ENCODE data around the gene AMPH.
"Not testable (repeated sequence)": the region's sequence is repeated elsewhere in the genome, so short reads cannot be mapped to it uniquely, and the experiment has no call there.

The AMPH gene

DNA sequence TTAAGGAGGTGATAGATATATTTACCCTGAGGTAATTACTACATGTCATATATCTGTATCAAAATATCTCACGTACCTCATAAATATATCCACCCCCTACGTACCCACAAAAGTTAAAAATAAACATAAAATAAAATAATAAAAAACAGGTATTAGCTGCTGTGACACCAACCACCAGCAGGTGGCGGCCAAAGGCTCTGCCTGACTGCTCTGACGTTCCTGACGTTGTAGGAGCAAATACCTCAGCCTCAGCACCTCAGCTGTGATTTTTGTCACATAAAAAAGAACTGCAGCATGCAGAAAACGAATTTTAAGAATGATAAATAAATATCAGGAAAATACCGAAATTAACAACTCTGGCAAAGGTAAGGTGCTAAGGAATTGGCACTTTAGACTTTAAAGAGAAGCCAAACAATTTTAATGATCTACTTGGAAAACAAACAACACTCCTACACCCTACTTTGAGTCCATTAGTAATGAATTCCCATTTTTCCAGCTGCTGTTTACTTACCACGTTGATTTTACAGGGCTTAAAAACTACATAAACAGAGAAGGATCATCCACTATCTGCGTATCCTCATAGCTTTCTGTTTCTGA is 232.3 kb downstream of the AMPH start:
- H3K4me1 Mint-ChIP-seq, result peaks cover 26% of the 10 kb centered on the region
- DNase-seq (ENCODE audit: low spot score in 2 of 2) (peak; percentile 44 to 53), ATAC-seq (ENCODE audit: low read depth) (peak; percentile 70)
- H3K36me3 Mint-ChIP-seq, result no peaks in the 10 kb centered on the region
- no peak overlapping the region for H3K27ac Mint-ChIP-seq
- peaks cover 2% of the 10 kb centered on the region for H3K27me3 Mint-ChIP-seq
- no peak overlapping the region for H3K4me3 Mint-ChIP-seq
- H3K9me3 Mint-ChIP-seq, result no peaks in the 10 kb centered on the region

DNA sequence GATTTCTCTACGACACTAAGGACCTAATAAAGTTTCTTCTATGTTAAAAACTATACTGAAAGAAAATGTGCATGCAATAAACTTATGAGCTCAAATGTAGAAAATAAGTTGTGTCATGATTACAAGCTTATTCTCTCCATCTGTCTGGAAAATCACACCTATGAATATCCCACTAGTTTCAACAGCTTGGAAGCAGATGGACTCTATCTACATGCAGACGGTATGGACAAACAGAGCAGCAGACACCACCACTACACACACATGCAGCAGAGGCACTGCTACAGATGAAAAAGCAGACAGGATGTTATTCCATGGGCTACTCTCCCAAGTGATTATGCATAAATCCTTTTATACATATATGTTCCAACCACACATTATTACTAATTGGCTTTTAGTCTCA is 234.3 kb downstream of the AMPH start:
- peaks cover 2% of the 10 kb centered on the region for H3K27me3 Mint-ChIP-seq
- no peaks in the 10 kb centered on the region for H3K9me3 Mint-ChIP-seq
- ATAC-seq (ENCODE audit: low read depth) (no peak), DNase-seq (ENCODE audit: low spot score in 2 of 2) (no peak)
- no peak overlapping the region for H3K27ac Mint-ChIP-seq
- no peak overlapping the region for H3K4me3 Mint-ChIP-seq
- peaks cover 27% of the 10 kb centered on the region for H3K4me1 Mint-ChIP-seq
- no peaks in the 10 kb centered on the region for H3K36me3 Mint-ChIP-seq

DNA sequence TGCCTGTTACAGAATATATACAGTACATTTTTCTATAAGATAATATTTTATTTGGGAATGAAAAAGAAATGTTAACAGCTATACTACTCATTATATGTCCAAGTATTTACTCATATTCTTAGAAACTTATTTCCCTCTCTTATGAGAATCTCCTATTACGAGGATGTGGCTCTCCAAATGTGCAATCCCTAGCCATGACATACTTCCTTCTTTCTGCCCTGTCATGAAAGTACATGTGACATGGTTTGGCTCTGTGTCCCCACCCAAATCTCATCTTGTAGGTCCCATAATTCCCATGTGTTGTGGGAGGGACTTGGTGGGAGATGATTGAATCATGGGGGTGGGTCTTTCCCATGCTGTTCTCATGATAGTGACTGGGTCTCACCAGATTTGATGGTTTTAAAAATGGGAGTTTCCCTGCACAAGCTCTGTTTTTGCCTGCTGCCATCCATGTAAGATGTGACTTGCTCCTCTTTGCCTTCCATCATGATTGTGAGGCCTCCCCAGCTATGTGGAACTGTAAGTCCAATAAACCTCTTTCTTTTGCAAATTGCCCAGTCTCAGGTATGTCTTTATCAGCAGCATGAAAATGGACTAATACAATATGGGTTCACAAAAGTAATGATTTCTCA is 235.1 kb downstream of the AMPH start:
- not testable (repeated sequence) for H3K4me3 Mint-ChIP-seq; H3K27me3 Mint-ChIP-seq; H3K36me3 Mint-ChIP-seq; H3K27ac Mint-ChIP-seq; DNase-seq (ENCODE audit: low spot score in 2 of 2); H3K9me3 Mint-ChIP-seq; ATAC-seq (ENCODE audit: low read depth)
- peaks cover 21% of the 10 kb centered on the region for H3K4me1 Mint-ChIP-seq

DNA sequence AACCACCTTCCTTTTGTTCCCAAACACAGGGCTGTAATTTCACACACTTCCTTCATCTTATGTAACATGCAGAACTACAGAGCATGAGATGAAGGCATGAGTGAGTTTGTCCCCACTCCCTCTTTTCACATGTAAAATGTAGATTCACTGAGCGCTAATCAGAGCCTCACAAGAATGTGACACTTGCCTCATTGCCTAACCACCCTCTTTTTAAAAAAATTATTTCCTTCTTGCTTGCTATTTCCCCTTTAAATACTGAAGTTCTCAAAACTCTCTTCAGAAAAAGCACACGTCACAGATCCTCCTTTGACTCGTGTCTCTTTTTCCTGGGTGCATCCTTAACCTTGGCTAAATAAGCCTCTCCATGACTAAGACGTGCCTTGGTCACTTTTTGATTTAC is 236.5 kb downstream of the AMPH start:
- H3K4me1 Mint-ChIP-seq, result peaks cover 21% of the 10 kb centered on the region
- H3K4me3 Mint-ChIP-seq, result no peak overlapping the region
- no peak overlapping the region for H3K27ac Mint-ChIP-seq
- DNase-seq (ENCODE audit: low spot score in 2 of 2), result no peak
- peaks cover 2% of the 10 kb centered on the region for H3K27me3 Mint-ChIP-seq
- peak; percentile 30 for ATAC-seq (ENCODE audit: low read depth)
- no peaks in the 10 kb centered on the region for H3K9me3 Mint-ChIP-seq
- no peaks in the 10 kb centered on the region for H3K36me3 Mint-ChIP-seq

DNA sequence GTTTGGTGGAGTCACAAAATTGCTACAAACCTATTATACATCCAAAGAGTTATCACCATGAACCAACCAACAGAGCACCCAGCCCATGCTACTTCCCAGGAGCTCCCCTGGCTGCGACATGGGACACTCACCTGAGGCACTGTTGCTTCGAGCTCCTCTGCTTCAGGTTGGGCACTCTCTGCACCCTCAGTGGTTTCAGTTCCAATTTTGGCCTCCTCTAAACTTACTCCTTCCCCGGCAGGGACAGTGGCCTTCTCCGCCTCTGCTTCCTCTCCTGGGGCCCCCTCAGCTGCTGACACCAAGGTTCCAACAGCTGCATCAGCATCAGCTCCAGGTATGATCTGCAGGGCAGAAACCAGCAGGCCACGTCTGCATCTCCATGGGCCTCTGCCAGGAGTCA is 237.3 kb downstream of the AMPH start:
- no peaks in the 10 kb centered on the region for H3K27me3 Mint-ChIP-seq
- H3K36me3 Mint-ChIP-seq, result no peaks in the 10 kb centered on the region
- DNase-seq (ENCODE audit: low spot score in 2 of 2), result peak in 1 of 2 donors; percentile 15
- no peaks in the 10 kb centered on the region for H3K9me3 Mint-ChIP-seq
- peak overlapping the region; percentile 19 for H3K27ac Mint-ChIP-seq
- peak overlapping the region; percentile 11 for H3K4me3 Mint-ChIP-seq
- ATAC-seq (ENCODE audit: low read depth), result peak; percentile 72
- H3K4me1 Mint-ChIP-seq, result peaks cover 19% of the 10 kb centered on the region

DNA sequence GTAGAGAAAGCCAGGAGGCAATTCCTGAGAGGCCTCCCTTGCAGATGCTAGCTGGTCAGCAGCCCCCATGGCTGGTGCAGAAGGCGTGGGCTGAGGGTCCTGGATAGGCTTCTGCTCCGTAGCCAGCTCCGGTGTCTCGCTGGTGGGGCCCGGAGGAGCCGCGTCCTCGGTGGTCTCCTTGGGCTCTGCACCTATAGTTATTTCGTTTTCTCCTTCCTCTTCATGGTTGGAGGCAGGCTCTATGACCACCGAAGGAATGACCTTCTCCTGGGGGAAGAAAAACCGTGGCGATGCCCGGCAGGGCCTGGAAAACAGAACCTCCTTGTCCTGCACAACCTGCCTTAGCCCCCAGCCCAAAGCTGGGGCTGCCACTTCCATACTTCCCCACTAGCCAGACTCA is 239.4 kb downstream of the AMPH start:
- Mint-ChIP-seq H3K27me3 (no peaks in the 10 kb centered on the region), H3K4me3 (no peak overlapping the region), H3K4me1 (peaks cover 16% of the 10 kb centered on the region), H3K9me3 (peaks cover 4% of the 10 kb centered on the region), H3K27ac (no peak overlapping the region), H3K36me3 (no peaks in the 10 kb centered on the region)
- ATAC-seq (ENCODE audit: low read depth) (no peak), DNase-seq (ENCODE audit: low spot score in 2 of 2) (no peak)

DNA sequence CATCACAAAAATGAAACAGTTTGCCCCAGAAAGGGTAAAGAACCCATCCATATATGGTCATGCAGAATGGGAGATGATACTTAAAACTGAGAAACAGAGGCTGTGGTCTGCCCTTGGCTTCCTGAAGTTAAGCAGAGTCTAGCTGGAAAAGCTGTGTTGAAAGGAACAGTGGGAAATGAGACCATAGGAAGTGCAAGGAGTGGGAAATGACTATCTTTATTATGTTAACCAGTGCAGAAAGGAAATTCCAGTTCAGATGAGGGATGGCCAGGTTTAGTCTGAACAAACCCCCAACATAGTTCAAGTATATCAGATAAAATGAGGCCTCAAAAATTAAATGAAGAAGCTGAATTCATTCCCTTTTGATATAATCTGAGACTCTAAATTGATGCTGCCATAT is 245.5 kb downstream of the AMPH start:
- Mint-ChIP-seq H3K4me1 (no peaks in the 10 kb centered on the region), H3K9me3 (peaks cover 4% of the 10 kb centered on the region), H3K27me3 (no peaks in the 10 kb centered on the region), H3K27ac (no peak overlapping the region), H3K36me3 (no peaks in the 10 kb centered on the region), H3K4me3 (no peak overlapping the region)
- ATAC-seq (ENCODE audit: low read depth) (no peak), DNase-seq (ENCODE audit: low spot score in 2 of 2) (no peak)

DNA sequence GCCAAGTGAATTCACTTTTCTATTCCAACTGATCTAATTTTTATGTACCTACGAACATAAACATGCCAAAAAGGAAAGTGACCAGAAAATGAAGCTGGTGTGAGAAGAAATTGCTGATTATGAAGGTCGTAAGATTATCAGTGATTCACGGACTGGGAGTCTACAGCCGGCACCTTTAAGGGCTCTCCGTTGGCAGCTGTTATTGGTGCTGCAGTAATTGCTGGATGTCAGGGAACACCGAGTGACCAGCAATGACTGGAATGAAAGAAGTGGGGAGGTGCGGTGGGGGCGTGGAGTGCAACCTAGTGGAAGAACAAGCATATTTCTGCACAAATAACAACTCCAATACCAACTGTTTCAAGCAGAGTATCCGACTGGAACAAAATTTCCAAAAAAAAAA is 247.9 kb downstream of the AMPH start:
- peaks cover 4% of the 10 kb centered on the region for H3K9me3 Mint-ChIP-seq
- H3K27me3 Mint-ChIP-seq, result no peaks in the 10 kb centered on the region
- DNase-seq (ENCODE audit: low spot score in 2 of 2), result no peak
- H3K4me1 Mint-ChIP-seq, result no peaks in the 10 kb centered on the region
- no peak overlapping the region for H3K4me3 Mint-ChIP-seq
- no peak overlapping the region for H3K27ac Mint-ChIP-seq
- H3K36me3 Mint-ChIP-seq, result peaks cover 7% of the 10 kb centered on the region
- no peak for ATAC-seq (ENCODE audit: low read depth)

DNA sequence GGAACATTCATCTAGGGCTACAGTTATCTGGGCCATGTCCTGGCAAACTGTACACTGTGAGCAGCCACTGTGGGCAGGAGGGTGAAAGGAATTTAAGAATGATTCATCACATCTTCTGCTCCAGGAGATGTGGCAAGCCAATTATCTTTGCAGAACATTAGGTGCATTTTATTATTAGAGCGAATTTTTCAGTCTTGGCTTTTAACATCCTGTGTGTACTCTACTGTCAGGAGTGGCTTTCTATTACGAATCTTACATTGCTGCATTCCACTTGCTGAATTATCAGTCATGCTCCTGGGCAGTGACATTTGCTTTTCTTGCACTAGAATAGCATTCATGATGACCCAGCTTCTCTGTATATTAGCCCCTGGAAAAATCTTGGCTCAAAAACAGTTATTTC is 248.5 kb downstream of the AMPH start:
- Mint-ChIP-seq H3K9me3 (peaks cover 4% of the 10 kb centered on the region), H3K36me3 (peaks cover 8% of the 10 kb centered on the region), H3K4me1 (no peaks in the 10 kb centered on the region), H3K27me3 (no peaks in the 10 kb centered on the region), H3K27ac (no peak overlapping the region), H3K4me3 (no peak overlapping the region)
- no peak for ATAC-seq (ENCODE audit: low read depth)
- no peak for DNase-seq (ENCODE audit: low spot score in 2 of 2)

DNA sequence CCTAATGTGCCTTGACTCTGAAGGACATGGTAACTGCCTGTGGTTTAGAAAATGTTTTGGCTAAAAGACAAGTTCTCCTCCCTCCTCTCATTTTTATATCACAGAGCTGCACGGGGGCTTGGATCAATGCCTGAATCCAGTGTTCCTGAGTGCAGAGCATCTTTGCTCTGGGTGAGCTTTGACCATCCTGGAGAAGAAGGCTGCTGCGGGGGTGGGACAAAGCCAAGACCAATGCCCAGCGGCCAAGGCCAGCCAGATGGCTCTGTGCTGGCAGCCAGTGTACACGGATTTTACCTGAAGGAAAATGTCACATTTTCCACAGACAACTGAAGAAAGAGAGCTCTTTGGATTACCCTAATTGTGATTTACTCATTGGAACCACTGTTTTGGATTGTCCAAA is 255.7 kb downstream of the AMPH start:
- Mint-ChIP-seq H3K4me3 (no peak overlapping the region), H3K4me1 (peaks cover 6% of the 10 kb centered on the region), H3K36me3 (peaks cover 13% of the 10 kb centered on the region), H3K9me3 (no peaks in the 10 kb centered on the region), H3K27me3 (no peaks in the 10 kb centered on the region), H3K27ac (no peak overlapping the region)
- ATAC-seq (ENCODE audit: low read depth) (no peak), DNase-seq (ENCODE audit: low spot score in 2 of 2) (no peak)

DNA sequence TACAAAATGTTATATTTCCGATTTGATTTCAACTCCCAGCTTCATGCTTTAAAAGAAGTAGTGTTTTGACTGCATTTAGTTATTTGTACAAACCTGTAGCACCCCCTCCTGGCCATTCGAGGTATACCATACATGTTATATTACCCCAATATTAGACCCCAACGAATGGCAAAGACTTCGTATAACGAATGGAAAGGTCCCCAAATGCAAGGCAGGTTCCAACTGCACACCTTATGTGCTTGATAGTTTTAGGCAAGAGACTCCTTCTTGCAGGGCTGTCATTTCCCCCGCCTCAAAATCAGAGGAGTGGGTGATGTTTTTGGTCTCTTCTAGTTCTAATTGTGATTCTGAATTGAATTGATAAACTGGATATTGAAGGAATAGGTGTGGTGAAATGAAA is 256.7 kb downstream of the AMPH start:
- H3K4me1 Mint-ChIP-seq, result peaks cover 12% of the 10 kb centered on the region
- ATAC-seq (ENCODE audit: low read depth) (peak; percentile 34), DNase-seq (ENCODE audit: low spot score in 2 of 2) (peak; percentile 53 to 58)
- peaks cover 9% of the 10 kb centered on the region for H3K36me3 Mint-ChIP-seq
- H3K27ac Mint-ChIP-seq, result no peak overlapping the region
- H3K4me3 Mint-ChIP-seq, result no peak overlapping the region
- H3K27me3 Mint-ChIP-seq, result no peaks in the 10 kb centered on the region
- no peaks in the 10 kb centered on the region for H3K9me3 Mint-ChIP-seq

DNA sequence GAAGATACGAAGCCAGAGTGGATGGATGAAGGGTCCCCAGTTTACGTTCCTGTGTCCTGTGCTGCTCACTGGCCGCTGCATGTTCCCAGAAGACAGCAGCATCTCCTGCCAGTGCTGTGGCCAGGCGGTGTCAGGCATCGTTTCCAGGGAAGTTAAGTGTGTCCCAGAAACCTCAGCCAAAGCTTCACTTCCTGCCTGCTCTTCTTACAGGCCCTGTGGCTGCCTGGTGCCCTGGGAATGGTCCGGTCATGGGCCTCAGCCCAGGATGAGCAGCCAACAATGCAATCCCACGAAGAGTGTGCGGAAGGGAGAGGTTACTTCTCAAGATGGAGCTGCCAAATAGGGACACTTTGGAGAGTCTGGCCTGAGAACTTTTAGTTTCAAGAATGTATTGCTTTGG is 258.0 kb downstream of the AMPH start:
- Mint-ChIP-seq H3K27me3 (no peaks in the 10 kb centered on the region), H3K27ac (no peak overlapping the region), H3K4me3 (no peak overlapping the region), H3K9me3 (no peaks in the 10 kb centered on the region), H3K36me3 (peaks cover 6% of the 10 kb centered on the region), H3K4me1 (peaks cover 17% of the 10 kb centered on the region)
- DNase-seq (ENCODE audit: low spot score in 2 of 2) (no peak), ATAC-seq (ENCODE audit: low read depth) (no peak)

DNA sequence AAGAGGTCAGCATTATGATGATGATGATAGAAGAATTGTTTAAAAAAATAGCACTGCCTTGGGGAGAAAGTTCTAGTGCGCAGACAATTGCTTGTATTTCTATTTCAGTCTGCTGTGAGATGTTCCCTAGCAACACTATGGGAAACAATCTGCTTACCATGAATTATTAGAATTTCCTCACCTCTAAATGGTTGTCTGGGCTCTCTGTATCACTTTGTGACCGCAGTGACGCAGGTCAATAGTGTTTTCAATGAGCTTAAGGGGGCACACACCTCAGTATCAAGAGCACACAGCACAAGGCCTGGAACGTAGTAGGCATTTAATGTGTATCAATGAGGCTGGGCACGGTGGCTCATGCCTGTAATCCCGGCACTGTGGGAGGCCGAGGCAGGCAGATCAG is 258.9 kb downstream of the AMPH start:
- ATAC-seq (ENCODE audit: low read depth), result no peak
- no peak for DNase-seq (ENCODE audit: low spot score in 2 of 2)
- H3K4me3 Mint-ChIP-seq, result no peak overlapping the region
- no peak overlapping the region for H3K27ac Mint-ChIP-seq
- H3K36me3 Mint-ChIP-seq, result peaks cover 4% of the 10 kb centered on the region
- H3K9me3 Mint-ChIP-seq, result no peaks in the 10 kb centered on the region
- H3K27me3 Mint-ChIP-seq, result no peaks in the 10 kb centered on the region
- H3K4me1 Mint-ChIP-seq, result peaks cover 24% of the 10 kb centered on the region

DNA sequence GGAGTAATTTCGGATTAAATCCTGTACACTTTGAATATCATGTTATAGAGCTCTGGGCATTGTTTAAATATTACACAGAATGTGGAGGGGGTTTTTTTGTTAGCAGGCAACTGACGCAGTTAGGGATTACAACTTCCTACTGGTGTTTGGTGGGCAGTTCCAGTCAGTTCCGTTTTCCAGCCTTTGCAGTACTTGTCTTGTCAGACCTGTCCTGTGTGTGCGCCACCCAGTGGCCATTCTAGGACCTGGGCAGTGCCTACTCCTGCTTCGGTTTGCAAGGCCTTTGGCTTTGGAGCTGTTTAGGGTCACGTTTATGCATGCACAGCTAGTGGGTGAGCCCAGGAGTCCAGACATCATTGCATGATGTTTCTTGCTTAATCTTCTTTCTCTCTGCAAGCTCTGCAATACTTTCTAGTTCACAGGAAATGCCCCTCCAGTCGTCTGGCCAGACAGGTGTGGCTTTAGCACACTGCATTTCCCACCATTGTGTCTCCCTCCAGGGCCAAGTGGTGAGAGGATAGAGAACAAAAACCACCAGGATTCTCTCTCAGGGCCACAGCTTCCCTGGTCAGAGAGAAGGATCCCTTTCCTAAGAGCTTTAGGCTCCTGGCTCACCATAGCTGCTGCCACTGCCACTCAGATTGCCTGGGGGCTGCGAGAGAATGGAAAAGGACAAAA is 261.2 kb downstream of the AMPH start:
- Mint-ChIP-seq H3K4me1 (peaks cover 30% of the 10 kb centered on the region), H3K27me3 (no peaks in the 10 kb centered on the region), H3K9me3 (no peaks in the 10 kb centered on the region), H3K27ac (peak overlapping the region; percentile 77), H3K4me3 (peak overlapping the region; percentile 0), H3K36me3 (no peaks in the 10 kb centered on the region)
- DNase-seq (ENCODE audit: low spot score in 2 of 2), result peak; percentile 60 to 74
- ATAC-seq (ENCODE audit: low read depth), result peak; percentile 88

Data from memory B cell (primary cell).